Natural killer cell (primary cell): ENCODE measurements around the gene ENPEP. TPM values are rescaled to one million over a fixed set of nuclear protein-coding genes. Genes with fewer than 3 reads are reported as not detected.

Source experiments
- ATAC-seq, 3 donors: fragments of 150-1000 bp in 2 of 3; fragments of 200-7000 bp in 1 of 3; cut with Tn5 transposase; 1 replicate in 1 of 3; 2 replicates in 2 of 3; pipeline ENCODE4 v1.10.0; 2021; ENCODE audit warnings: mild to moderate bottlenecking in 2 of 3, moderate library complexity in 2 of 3
- DNase-seq, 2 donors: peaks; one replicate each; pipeline versions ENCODE4 v3.0.0 to v3.0.0-alpha.2; 2013 to 2021; ENCODE audit warnings: mixed read lengths in 1 of 2
- H3K27ac ChIP-seq: one replicate; pipeline ENCODE4 v1.5.1; 2013; ENCODE audit warnings: mild to moderate bottlenecking, low read length
- H3K27me3 ChIP-seq: one replicate; pipeline ENCODE4 v1.6.1; 2013; ENCODE audit warnings: low read length; ENCODE audit not compliant: control insufficient read depth, insufficient read depth
- H3K36me3 ChIP-seq: one replicate; pipeline ENCODE4 v1.6.1; 2013; ENCODE audit warnings: low read length; ENCODE audit not compliant: control insufficient read depth, insufficient read depth
- H3K4me1 ChIP-seq: one replicate; pipeline ENCODE4 v1.6.1; 2013; ENCODE audit warnings: low read length; ENCODE audit not compliant: control insufficient read depth, insufficient read depth
- H3K4me3 ChIP-seq: one replicate; pipeline ENCODE4 v1.5.1; 2013; ENCODE audit warnings: low read length
- H3K9me3 ChIP-seq: one replicate; pipeline ENCODE4 v1.6.1; 2013; ENCODE audit warnings: low read length; ENCODE audit not compliant: control insufficient read depth, insufficient read depth
- H3K27ac Mint-ChIP-seq, 2 donors: one replicate each; pipeline ENCODE4 v1.8.0; 2022; ENCODE audit warnings: mild to moderate bottlenecking in 2 of 2, mixed read lengths in 2 of 2, moderate library complexity in 1 of 2
- H3K27me3 Mint-ChIP-seq, 2 donors: one replicate each; pipeline ENCODE4 v1.8.0; 2022; ENCODE audit warnings: low read depth in 2 of 2, mixed read lengths in 2 of 2
- H3K36me3 Mint-ChIP-seq: one replicate; pipeline ENCODE4 v1.8.0; 2022; ENCODE audit warnings: mixed read lengths
- H3K4me1 Mint-ChIP-seq, 2 donors: one replicate each; pipeline ENCODE4 v1.8.0; 2022; ENCODE audit warnings: mixed read lengths in 2 of 2
- H3K4me3 Mint-ChIP-seq: one replicate; pipeline ENCODE4 v1.8.0; 2022; ENCODE audit warnings: mild to moderate bottlenecking, moderate library complexity, mixed read lengths
- H3K9me3 Mint-ChIP-seq, 2 donors: one replicate each; pipeline ENCODE4 v1.8.0; 2022; ENCODE audit warnings: mixed read lengths in 2 of 2
- WGBS: methylation state at CpG from one replicate; pipeline ENCODE4 v1.1.7; 2013; ENCODE audit warnings: missing lambda C conversion rate; ENCODE audit not compliant: insufficient coverage; 5-methylcytosine and 5-hydroxymethylcytosine counted together
- intact Hi-C: fragments of 100-400 bp; cut with micrococcal nuclease; formaldehyde crosslinking; loops from one replicate; pipeline ENCODE4 v1.14.2; 2022
- total RNA-seq, 4 donors: library from RNA; stranded (reverse); fragments of 120-200 nt in 1 of 4; gene quantifications; one replicate each; pipeline versions ENCODE4 v1.2.3 to v1.2.4, GENCODE V29; 2013 to 2022
- TF ChIP-seq, protein P1 (sequence below): fragments of 200-600 bp; IDR thresholded peaks from one replicate; pipeline ENCODE4 v1.8.0; 2022; ENCODE audit warnings: antibody characterized with exemption

Gene ENPEP
- total RNA-seq, 3 donors from 2014 or later (not counting 1 experiment from before 2014, with no cell fraction given) = 0.07 TPM; not detected in 2

DNA sequence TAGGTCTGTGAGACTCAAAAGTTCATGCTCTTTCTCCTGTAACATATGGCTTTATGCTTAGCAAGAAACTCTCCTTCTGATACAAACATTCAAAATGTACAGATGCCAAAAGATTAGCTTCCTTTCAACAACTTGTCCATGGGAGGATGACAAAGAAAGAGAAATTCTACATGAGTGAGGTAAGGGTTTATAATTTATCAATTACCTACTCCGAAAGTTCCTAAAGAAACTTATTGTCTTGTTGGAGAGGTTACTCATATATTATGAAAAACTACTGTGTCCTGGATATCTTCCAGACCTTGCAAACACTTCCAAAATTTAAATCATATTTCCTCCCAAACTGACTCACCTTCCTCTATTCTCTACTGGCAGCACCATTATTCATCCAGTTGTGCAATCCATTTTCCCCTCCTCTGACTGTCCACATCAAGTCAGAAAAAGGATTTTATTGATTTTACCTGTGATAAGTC, 65.1 kb downstream of the ENPEP start:
- no peaks in the 10 kb centered on the region for H3K4me1 Mint-ChIP-seq
- H3K36me3 ChIP-seq = no peaks in the 10 kb centered on the region
- no peak overlapping the region for H3K27ac Mint-ChIP-seq
- H3K27me3 ChIP-seq = no peaks in the 10 kb centered on the region
- peaks cover 7 to 15% of the 10 kb centered on the region in 2 donors for H3K27me3 Mint-ChIP-seq
- intact Hi-C loops = no loop called here
- no peak for DNase-seq
- WGBS = no CpG with 5 or more reads among the region's 1 CpG
- H3K36me3 Mint-ChIP-seq = no peaks in the 10 kb centered on the region
- no peaks in the 10 kb centered on the region for H3K9me3 Mint-ChIP-seq
- no peak overlapping the region for H3K27ac ChIP-seq
- no peak for ATAC-seq
- H3K4me3 ChIP-seq = no peak overlapping the region
- TF ChIP-seq, protein P1, sequence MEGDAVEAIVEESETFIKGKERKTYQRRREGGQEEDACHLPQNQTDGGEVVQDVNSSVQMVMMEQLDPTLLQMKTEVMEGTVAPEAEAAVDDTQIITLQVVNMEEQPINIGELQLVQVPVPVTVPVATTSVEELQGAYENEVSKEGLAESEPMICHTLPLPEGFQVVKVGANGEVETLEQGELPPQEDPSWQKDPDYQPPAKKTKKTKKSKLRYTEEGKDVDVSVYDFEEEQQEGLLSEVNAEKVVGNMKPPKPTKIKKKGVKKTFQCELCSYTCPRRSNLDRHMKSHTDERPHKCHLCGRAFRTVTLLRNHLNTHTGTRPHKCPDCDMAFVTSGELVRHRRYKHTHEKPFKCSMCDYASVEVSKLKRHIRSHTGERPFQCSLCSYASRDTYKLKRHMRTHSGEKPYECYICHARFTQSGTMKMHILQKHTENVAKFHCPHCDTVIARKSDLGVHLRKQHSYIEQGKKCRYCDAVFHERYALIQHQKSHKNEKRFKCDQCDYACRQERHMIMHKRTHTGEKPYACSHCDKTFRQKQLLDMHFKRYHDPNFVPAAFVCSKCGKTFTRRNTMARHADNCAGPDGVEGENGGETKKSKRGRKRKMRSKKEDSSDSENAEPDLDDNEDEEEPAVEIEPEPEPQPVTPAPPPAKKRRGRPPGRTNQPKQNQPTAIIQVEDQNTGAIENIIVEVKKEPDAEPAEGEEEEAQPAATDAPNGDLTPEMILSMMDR = no peak
- no peak overlapping the region for H3K4me3 Mint-ChIP-seq
- no peaks in the 10 kb centered on the region for H3K9me3 ChIP-seq
- no peaks in the 10 kb centered on the region for H3K4me1 ChIP-seq

DNA sequence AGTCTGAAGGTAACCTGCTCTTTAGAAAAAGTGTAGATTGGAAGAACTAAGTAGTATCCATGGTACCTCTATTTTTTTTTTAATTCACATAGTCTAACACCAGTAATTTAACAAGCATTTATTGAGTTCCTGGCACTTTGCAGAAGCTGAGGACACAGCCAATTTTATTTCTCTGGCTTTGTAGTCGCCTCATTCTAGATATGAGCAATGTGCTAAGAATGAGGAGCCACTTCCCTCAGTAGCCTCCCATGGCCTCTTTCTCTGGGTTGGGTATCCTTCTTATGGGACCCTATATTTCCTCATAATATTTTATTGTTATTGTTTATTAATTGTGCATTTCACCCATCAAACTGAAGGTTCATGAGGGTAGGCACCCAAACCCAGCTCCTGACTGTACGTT, 67.6 kb downstream of the ENPEP start:
- Mint-ChIP-seq H3K27me3 (peaks cover 14 to 20% of the 10 kb centered on the region in 2 donors), H3K4me3 (no peak overlapping the region), H3K36me3 (no peaks in the 10 kb centered on the region), H3K9me3 (no peaks in the 10 kb centered on the region), H3K27ac (no peak overlapping the region), H3K4me1 (no peaks in the 10 kb centered on the region)
- Histone ChIP-seq H3K9me3 (no peaks in the 10 kb centered on the region), H3K27ac (no peak overlapping the region), H3K36me3 (no peaks in the 10 kb centered on the region), H3K27me3 (peaks cover 2% of the 10 kb centered on the region), H3K4me1 (no peaks in the 10 kb centered on the region), H3K4me3 (no peak overlapping the region)
- intact Hi-C loops = no loop called here
- TF ChIP-seq, protein P1 = no peak
- DNase-seq = no peak
- WGBS = 76% methylated on average over 2 of the region's 2 CpGs
- ATAC-seq = no peak

DNA sequence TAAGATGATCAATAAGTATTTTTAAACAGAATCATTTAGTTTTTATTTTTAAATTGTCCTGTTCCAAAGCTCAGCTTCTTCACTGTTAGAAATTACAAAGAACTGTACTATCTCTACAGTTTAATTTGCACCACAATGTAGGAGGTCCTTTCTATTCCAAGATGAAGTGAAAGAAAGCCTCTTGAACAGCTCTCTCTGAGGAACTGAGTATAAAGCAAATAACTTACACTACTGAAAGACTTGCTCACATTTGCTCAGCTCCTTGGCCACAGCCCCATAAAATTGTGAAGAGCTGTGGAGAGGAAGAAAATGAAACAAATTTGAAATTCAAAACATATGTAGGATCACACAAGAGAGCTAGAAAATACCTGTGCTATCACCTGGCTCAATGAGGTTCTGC, 68.6 kb downstream of the ENPEP start:
- Mint-ChIP-seq H3K36me3 (no peaks in the 10 kb centered on the region), H3K4me3 (no peak overlapping the region), H3K9me3 (no peaks in the 10 kb centered on the region), H3K27ac (no peak overlapping the region), H3K27me3 (peaks cover 21 to 23% of the 10 kb centered on the region in 2 donors), H3K4me1 (no peaks in the 10 kb centered on the region)
- H3K9me3 ChIP-seq = no peaks in the 10 kb centered on the region
- TF ChIP-seq, protein P1 = no peak
- no peak overlapping the region for H3K27ac ChIP-seq
- no peaks in the 10 kb centered on the region for H3K4me1 ChIP-seq
- DNase-seq = no peak
- intact Hi-C loops = no loop called here
- no peaks in the 10 kb centered on the region for H3K36me3 ChIP-seq
- no peak overlapping the region for H3K4me3 ChIP-seq
- ATAC-seq = no peak
- peaks cover 2% of the 10 kb centered on the region for H3K27me3 ChIP-seq

DNA sequence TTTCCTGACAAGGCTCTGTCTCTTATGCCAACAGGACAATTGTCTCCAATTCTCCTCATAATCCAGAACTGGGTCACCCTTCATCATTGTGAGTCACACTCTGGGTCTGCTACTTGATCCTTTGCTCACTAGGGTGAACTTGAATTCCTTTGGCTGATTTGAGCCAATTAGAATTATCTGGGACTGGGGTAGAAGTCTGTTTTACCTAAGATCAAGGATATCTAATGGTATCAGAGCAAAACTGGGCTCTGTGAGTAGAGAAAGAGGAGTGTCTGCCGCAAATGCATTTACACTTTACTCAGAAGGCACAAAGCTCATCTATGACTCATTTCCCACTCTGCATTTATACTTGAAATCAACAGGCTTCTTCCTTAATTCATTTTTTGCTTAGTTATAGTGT, 74.3 kb downstream of the ENPEP start:
- no CpG with 5 or more reads among the region's 1 CpG for WGBS
- H3K27ac Mint-ChIP-seq = no peak overlapping the region

More for the DNA sequence above, 74.3 kb downstream of the ENPEP start:
- no peaks in the 10 kb centered on the region for H3K4me1 Mint-ChIP-seq
- H3K36me3 ChIP-seq = no peaks in the 10 kb centered on the region
- no peak for ATAC-seq
- H3K27ac ChIP-seq = no peak overlapping the region
- H3K27me3 ChIP-seq = peaks cover 6% of the 10 kb centered on the region
- H3K4me1 ChIP-seq = no peaks in the 10 kb centered on the region
- no peaks in the 10 kb centered on the region for H3K9me3 ChIP-seq
- no peaks in the 10 kb centered on the region for H3K36me3 Mint-ChIP-seq
- H3K4me3 Mint-ChIP-seq = no peak overlapping the region
- H3K4me3 ChIP-seq = no peak overlapping the region
- TF ChIP-seq, protein P1 = no peak
- peaks cover 16 to 28% of the 10 kb centered on the region in 2 donors for H3K27me3 Mint-ChIP-seq
- DNase-seq = no peak
- intact Hi-C loops = no loop called here
- H3K9me3 Mint-ChIP-seq = no peaks in the 10 kb centered on the region
